BJ (cell line): ENCODE results near the gene HADHB. TPM values are rescaled to one million over a fixed set of nuclear protein-coding genes. Genes with fewer than 3 reads are reported as not detected.
"Not testable (repeated sequence)": the region's sequence is repeated elsewhere in the genome, so short reads cannot be mapped to it uniquely, and the experiment has no call there.

Experiments
- CTCF ChIA-PET: fragments of 350-600 bp; formaldehyde crosslinking; extraction: SDS; loops from one replicate; lab custom pipeline; 2021; ENCODE audit warnings: antibody characterized with exemption, inconsistent platforms; lab: Yijun Ruan, JAX
- POLR2A ChIA-PET: fragments of 300-600 bp; sonication (Branson Sonifier 250); formaldehyde crosslinking; extraction: SDS; loops from one replicate; lab custom pipeline; 2021; ENCODE audit warnings: antibody characterized with exemption; lab: Charles Lee
- DNase-seq: peaks from one replicate; pipeline ENCODE4 v3.0.0-alpha.2; 2011; ENCODE audit warnings: low read depth
- H3K27me3 ChIP-seq: 2 replicates; pipeline ENCODE4 v1.6.0; 2011; ENCODE audit warnings: low read length; ENCODE audit not compliant: control insufficient read depth, insufficient read depth
- H3K36me3 ChIP-seq: 2 replicates; pipeline ENCODE4 v1.5.1; 2011; ENCODE audit warnings: low read length; ENCODE audit not compliant: control insufficient read depth, insufficient read depth
- H3K4me3 ChIP-seq: 2 replicates; pipeline ENCODE4 v1.5.1; 2011; ENCODE audit warnings: low read depth, mild to moderate bottlenecking, control low read depth, low read length
- CTCF ChIP-seq: IDR thresholded peaks from 2 replicates; pipeline ENCODE4 v1.5.1; 2011; ENCODE audit warnings: low read depth, mild to moderate bottlenecking, control low read depth, inconsistent platforms, low read length, moderate library complexity; ENCODE audit not compliant: insufficient read depth
- polyA plus RNA-seq: library from polyadenylated mRNA; depleted of rRNA; stranded (reverse); fragments of >200 nt; gene quantifications from 2 replicates; pipeline ENCODE4 v1.2.3, GENCODE V29; 2011

HADHB gene
- polyA plus RNA-seq, 1 experiment = 99.4 TPM

DNA sequence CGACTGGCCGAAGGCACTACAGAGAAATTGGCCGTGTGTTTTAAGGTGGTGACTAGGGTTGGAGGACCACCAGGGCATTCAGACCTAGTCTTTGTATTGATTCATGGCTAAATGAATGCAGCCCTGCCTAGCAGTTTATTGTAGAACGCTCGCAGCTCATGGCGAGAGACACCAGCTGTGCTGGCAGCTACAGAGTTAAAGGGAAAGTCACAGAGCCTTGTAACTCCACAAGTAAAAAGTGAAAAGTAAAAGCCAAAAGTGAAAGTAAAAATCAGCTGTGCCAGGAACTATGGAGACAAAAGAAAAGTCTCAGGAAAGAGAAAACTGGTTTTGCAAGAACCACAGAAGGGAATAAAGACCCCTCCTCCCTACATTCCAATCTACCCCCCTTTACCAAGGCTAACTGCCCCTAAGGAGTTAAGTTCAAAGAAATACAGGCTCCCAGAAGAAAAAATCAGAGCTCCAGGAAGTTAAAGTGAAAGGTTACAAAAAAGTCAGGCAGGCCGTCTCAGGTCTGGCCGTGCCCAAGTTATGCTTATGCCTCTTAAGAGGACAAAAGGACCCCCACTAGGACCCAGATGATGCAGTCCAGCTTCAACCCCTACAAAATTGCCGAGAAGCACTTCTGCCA, 54.8 kb downstream of the HADHB start:
- no peaks in the 10 kb centered on the region for H3K36me3 ChIP-seq
- no peak for DNase-seq
- ChIA-PET CTCF (interaction anchor here (0.6 to 1.3 kb wide), 5 partner anchors 16 to 717 kb away, joined by 3 to 6 read pairs (median 3); partner anchors contain the start of genes HADHA and HADHB), POLR2A (no interaction called here)
- H3K27me3 ChIP-seq = no peaks in the 10 kb centered on the region
- peak overlapping the region; percentile 36 for H3K4me3 ChIP-seq
- no peak for TF ChIP-seq CTCF

- POLR2A ChIA-PET = no interaction called here
- no peak for TF ChIP-seq CTCF
- CTCF ChIA-PET = interaction anchor here (0.6 to 1.3 kb wide), 4 partner anchors 15 to 56 kb away, joined by 3 to 6 read pairs (median 4); partner anchors contain the start of genes HADHA and HADHB
Observed at GRCh38 chr2:26300234-26300925, 55.6 kb downstream of the HADHB start.

GRCh38 chr2:26302846-26303245, 58.1 kb downstream of the HADHB start:
- TF ChIP-seq CTCF = no peak
- H3K27me3 ChIP-seq = 0 out of 2 replicates have a peak, but pooled peaks cover 2% of the 10 kb centered on the region
- H3K36me3 ChIP-seq = no peaks in the 10 kb centered on the region
- no peak for DNase-seq
- POLR2A ChIA-PET = no interaction called here
- no peak overlapping the region for H3K4me3 ChIP-seq
- CTCF ChIA-PET = no interaction called here

More at GRCh38 chr2:26300234-26300925, 55.6 kb downstream of the HADHB start:
- DNase-seq = no peak
- H3K36me3 ChIP-seq = no peaks in the 10 kb centered on the region
- H3K4me3 ChIP-seq = peak overlapping the region; percentile 36; the same call in 1 of the 2 replicates
- H3K27me3 ChIP-seq = 0 out of 2 replicates have a peak, but pooled peaks cover 2% of the 10 kb centered on the region

DNA sequence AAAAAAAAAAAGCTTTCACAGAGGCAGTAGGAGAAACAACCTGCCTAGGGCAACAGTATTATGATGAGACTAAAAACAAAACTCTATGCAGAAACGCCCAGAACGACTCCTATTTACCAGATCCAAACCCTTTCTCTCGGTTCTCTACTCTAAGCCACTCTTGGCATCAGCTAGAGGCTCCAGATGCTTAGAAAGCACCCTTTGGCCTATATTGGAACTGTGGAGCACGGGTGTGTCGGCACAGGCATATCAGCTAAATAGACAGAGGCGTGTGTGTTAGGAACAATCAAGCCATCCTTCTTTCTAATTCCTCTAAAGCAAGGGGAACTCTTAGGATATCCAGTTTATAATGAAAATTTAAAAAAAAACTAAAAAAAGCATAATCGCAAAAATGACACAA, 60.4 kb downstream of the HADHB start:
- H3K4me3 ChIP-seq, DNase-seq, CTCF ChIA-PET, H3K27me3 ChIP-seq, H3K36me3 ChIP-seq, POLR2A ChIA-PET: not testable (repeated sequence)

DNA sequence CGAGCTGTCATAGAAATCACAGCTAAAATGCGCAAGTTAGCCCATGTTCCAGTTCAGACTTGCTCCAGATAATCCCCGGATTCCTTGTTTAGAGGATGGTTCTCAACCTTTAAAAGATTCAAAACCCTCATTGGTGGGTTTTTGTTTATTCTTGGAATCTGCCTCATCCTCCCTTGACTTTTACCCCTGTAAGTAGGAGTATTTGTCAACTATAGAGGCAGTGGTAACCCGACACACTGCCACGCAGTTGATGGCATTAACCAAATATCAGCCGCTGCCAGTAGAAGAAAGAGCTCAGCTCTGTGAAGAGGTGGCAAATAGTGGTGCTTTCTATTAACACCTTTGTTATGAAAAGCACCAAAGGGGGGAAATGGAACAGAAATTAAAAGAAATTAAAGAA, 60.8 kb downstream of the HADHB start:
- TF ChIP-seq CTCF = no peak
- ChIA-PET POLR2A (no interaction called here), CTCF (no interaction called here)
- no peak for DNase-seq
- Histone ChIP-seq H3K36me3 (no peaks in the 10 kb centered on the region), H3K27me3 (0 out of 2 replicates have a peak, but pooled peaks cover 2% of the 10 kb centered on the region), H3K4me3 (no peak overlapping the region)
